T-cell (primary cell): Measurements from ENCODE around the gene HBM. TPM values are rescaled to one million over a fixed set of nuclear protein-coding genes. Genes with fewer than 3 reads are reported as not detected.
"Not testable (repeated sequence)": the region's sequence is repeated elsewhere in the genome, so short reads cannot be mapped to it uniquely, and the experiment has no call there.

Source experiments
- ATAC-seq, 4 experiments: fragments of 200-7000 bp in 3 of 4; fragments of 150-1000 bp in 1 of 4; cut with Tn5 transposase; replicated peaks in 1 of 4; 1 replicate in 3 of 4; 2 replicates in 1 of 4; pipeline ENCODE4 v1.10.0; 2021; ENCODE audit warnings: moderate library complexity in 3 of 4, mild to moderate bottlenecking in 2 of 4, moderate number of reproducible peaks in 1 of 4
- CTCF ChIA-PET, 2 donors: fragments of 300-600 bp; sonication (Branson Sonifier 250); formaldehyde crosslinking; loops; one replicate each; lab custom pipeline; 2022; ENCODE audit warnings: antibody characterized with exemption in 2 of 2; lab: Charles Lee
- POLR2A ChIA-PET, 2 donors: fragments of 300-600 bp; sonication (Branson Sonifier 250); formaldehyde crosslinking; loops; one replicate each; lab custom pipeline; 2022; ENCODE audit warnings: antibody characterized with exemption in 2 of 2; lab: Charles Lee
- DNase-seq, 35 experiments: peaks; one replicate each; pipeline versions ENCODE4 v3.0.0 to v3.0.0-alpha.2; 2013 to 2023
- H3K27ac ChIP-seq: one replicate; pipeline ENCODE4 v1.5.1; 2013; ENCODE audit warnings: low read length
- H3K27me3 ChIP-seq, 2 experiments: replicated peaks in 1 of 2; 1 replicate in 1 of 2; 2 replicates in 1 of 2; pipeline versions ENCODE4 v1.6.1 to v1.7.0; 2013; ENCODE audit warnings: low read length in 1 of 2, mixed read lengths in 1 of 2; ENCODE audit not compliant: control insufficient read depth in 2 of 2, insufficient read depth in 2 of 2; ENCODE audit errors: extremely low read depth in 1 of 2
- H3K36me3 ChIP-seq, 2 donors: 1 replicate in 1 of 2; 2 replicates in 1 of 2; pipeline versions ENCODE4 v1.6.1 to v1.7.0; 2013; ENCODE audit warnings: low read length in 1 of 2; ENCODE audit not compliant: control insufficient read depth in 2 of 2, insufficient read depth in 1 of 2; ENCODE audit errors: extremely low read depth in 1 of 2
- H3K4me1 ChIP-seq, 2 experiments: 1 replicate in 1 of 2; 2 replicates in 1 of 2; pipeline versions ENCODE4 v1.6.1 to v1.7.0; 2013; ENCODE audit warnings: low read length in 2 of 2, mixed read lengths in 1 of 2; ENCODE audit not compliant: insufficient read depth in 2 of 2, control insufficient read depth in 1 of 2; ENCODE audit errors: extremely low read depth in 1 of 2
- H3K4me3 ChIP-seq, 2 donors: 1 replicate in 1 of 2; 2 replicates in 1 of 2; pipeline versions ENCODE4 v1.5.1 to v1.7.0; 2013; ENCODE audit warnings: mild to moderate bottlenecking in 2 of 2, low read length in 1 of 2, moderate library complexity in 1 of 2; ENCODE audit not compliant: control insufficient read depth in 1 of 2; ENCODE audit errors: extremely low read depth in 1 of 2
- H3K9me3 ChIP-seq: 2 replicates; pipeline ENCODE4 v1.7.0; 2013
- H3K27ac Mint-ChIP-seq, 2 donors: one replicate each; pipeline ENCODE4 v1.8.0; 2020 to 2021; ENCODE audit warnings: mild to moderate bottlenecking in 2 of 2, mixed read lengths in 2 of 2
- H3K27me3 Mint-ChIP-seq, 2 donors: one replicate each; pipeline ENCODE4 v1.8.0; 2021 to 2022; ENCODE audit warnings: mixed read lengths in 2 of 2
- H3K36me3 Mint-ChIP-seq: one replicate; pipeline ENCODE4 v1.8.0; 2021; ENCODE audit warnings: mixed read lengths
- H3K4me1 Mint-ChIP-seq, 3 donors: one replicate each; pipeline ENCODE4 v1.8.0; 2020 to 2022; ENCODE audit warnings: mixed read lengths in 3 of 3, mild to moderate bottlenecking in 1 of 3
- H3K4me3 Mint-ChIP-seq, 3 donors: one replicate each; pipeline ENCODE4 v1.8.0; 2020 to 2022; ENCODE audit warnings: mild to moderate bottlenecking in 3 of 3, mixed read lengths in 3 of 3, moderate library complexity in 3 of 3
- H3K9me3 Mint-ChIP-seq, 3 donors: one replicate each; pipeline ENCODE4 v1.8.0; 2020 to 2022; ENCODE audit warnings: mixed read lengths in 3 of 3
- WGBS: methylation state at CpG from one replicate; pipeline ENCODE4 v1.1.5; 2013; ENCODE audit warnings: missing lambda C conversion rate; ENCODE audit not compliant: insufficient coverage; 5-methylcytosine and 5-hydroxymethylcytosine counted together
- total RNA-seq, 35 experiments: library from RNA in 6 of 35; stranded (reverse) in 6 of 35; fragments of 120-200 nt in 1 of 35; gene quantifications; one replicate each; pipeline versions ENCODE4 v1.2.1 to v1.2.4 and lab custom pipeline; 2013 to 2026

The HBM gene
- total RNA-seq, 5 donors from 2014 or later (not counting 1 experiment from before 2014, with no cell fraction given): not detected

DNA sequence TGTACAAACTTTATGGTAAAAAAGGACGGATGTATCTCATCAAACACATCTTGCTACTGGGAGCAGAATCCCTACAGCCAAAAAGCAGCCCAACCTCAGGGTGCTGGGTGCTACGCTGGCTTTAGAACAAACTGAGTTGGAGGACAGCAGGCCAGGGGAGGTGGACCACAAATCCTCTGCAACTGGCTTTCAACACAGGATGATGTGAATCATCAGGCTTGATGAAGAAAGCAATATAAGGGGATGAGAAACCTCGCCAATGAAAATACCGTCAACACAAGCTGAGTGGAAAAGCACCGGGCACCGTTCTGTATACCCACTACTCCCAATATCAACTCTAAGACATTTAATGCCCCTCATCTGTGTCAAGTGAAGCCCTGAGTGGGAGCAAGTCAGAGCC is 28.7 kb downstream of the HBM start:
- no peaks in the 10 kb centered on the region for H3K27me3 Mint-ChIP-seq
- H3K4me3 Mint-ChIP-seq: no peak overlapping the region
- Histone ChIP-seq H3K27me3 (no peaks in the 10 kb centered on the region), H3K4me1 (no peaks in the 10 kb centered on the region), H3K27ac (no peak overlapping the region), H3K4me3 (no peak overlapping the region), H3K9me3 (no peaks in the 10 kb centered on the region), H3K36me3 (peaks cover 22 to 90% of the 10 kb centered on the region in 2 donors)
- no peaks in the 10 kb centered on the region for H3K9me3 Mint-ChIP-seq
- DNase-seq (no peak), ATAC-seq (no peak)
- ChIA-PET POLR2A (interaction anchor here in 1 of 2 donors (0.7 kb wide), 1 partner anchor 24 kb away, joined by 4 read pairs; no protein-coding TSS in a partner anchor), CTCF (no interaction called here)
- no peaks in the 10 kb centered on the region for H3K4me1 Mint-ChIP-seq
- no peak overlapping the region for H3K27ac Mint-ChIP-seq
- H3K36me3 Mint-ChIP-seq: peaks cover 50% of the 10 kb centered on the region
- WGBS: 100% methylated on average over 1 of the region's 6 CpGs

DNA sequence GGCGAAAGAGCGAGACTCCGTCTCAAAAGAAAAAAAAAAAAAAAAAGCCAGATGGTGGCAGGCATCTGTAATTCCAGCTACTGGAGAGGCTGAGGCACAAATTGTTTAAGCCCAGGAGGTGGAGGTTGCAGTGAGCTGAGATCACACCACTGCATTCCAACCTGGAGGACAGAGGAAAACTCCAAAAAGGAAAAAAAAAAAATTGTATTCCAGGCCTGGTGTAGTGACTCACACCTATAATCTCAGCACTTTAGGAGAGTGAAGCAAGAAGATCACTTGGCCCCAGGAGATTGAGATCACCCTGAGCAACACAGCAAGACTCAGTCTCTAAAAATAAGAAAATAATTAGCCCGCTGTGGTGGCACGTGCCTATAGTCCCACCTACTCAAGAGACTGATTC is 34.6 kb downstream of the HBM start:
- ChIA-PET CTCF (no interaction called here), POLR2A (no interaction called here)
- no peaks in the 10 kb centered on the region for H3K4me1 ChIP-seq
- Mint-ChIP-seq H3K9me3 (no peaks in the 10 kb centered on the region), H3K27me3 (no peaks in the 10 kb centered on the region), H3K4me3 (no peak overlapping the region), H3K4me1 (no peaks in the 10 kb centered on the region), H3K27ac (no peak overlapping the region), H3K36me3 (peaks cover 34% of the 10 kb centered on the region)
- peaks cover 19 to 71% of the 10 kb centered on the region in 2 donors for H3K36me3 ChIP-seq
- H3K9me3 ChIP-seq: no peaks in the 10 kb centered on the region
- DNase-seq (no peak), ATAC-seq (no peak)
- no peak overlapping the region for H3K27ac ChIP-seq
- no peak overlapping the region for H3K4me3 ChIP-seq
- 93% methylated on average over 3 of the region's 5 CpGs for WGBS
- no peaks in the 10 kb centered on the region for H3K27me3 ChIP-seq

DNA sequence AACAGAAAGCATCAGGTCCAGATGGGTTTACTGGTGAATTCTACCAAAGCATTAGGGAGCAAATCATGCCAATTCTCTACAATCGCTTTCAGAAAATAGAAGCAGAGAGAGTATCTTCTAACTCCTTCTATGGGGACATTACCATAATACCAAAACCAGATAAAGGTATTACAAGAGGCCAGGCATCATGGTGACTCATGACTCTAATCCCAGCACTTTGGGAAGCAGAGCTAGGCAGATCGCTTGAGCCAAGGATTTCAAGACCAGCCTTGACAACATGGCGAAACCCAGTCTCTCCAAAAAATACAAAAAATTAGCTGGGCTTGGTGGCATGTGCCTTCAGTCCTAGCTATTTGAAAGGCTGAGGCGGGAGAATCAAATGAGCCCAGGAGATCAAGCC is 37.5 kb downstream of the HBM start:
- Mint-ChIP-seq H3K4me3 (no peak overlapping the region), H3K27ac (no peak overlapping the region), H3K27me3 (no peaks in the 10 kb centered on the region), H3K9me3 (no peaks in the 10 kb centered on the region), H3K36me3 (peaks cover 43% of the 10 kb centered on the region), H3K4me1 (peaks cover 0 to 3% (median 0%) of the 10 kb centered on the region in 3 donors)
- 100% methylated on average over 3 of the region's 4 CpGs for WGBS
- Histone ChIP-seq H3K27me3 (no peaks in the 10 kb centered on the region), H3K4me1 (no peaks in the 10 kb centered on the region), H3K9me3 (no peaks in the 10 kb centered on the region), H3K27ac (no peak overlapping the region), H3K36me3 (peaks cover 3 to 73% of the 10 kb centered on the region in 2 donors), H3K4me3 (no peak overlapping the region)
- ChIA-PET CTCF (no interaction called here), POLR2A (no interaction called here)
- no peak for ATAC-seq
- no peak for DNase-seq

DNA sequence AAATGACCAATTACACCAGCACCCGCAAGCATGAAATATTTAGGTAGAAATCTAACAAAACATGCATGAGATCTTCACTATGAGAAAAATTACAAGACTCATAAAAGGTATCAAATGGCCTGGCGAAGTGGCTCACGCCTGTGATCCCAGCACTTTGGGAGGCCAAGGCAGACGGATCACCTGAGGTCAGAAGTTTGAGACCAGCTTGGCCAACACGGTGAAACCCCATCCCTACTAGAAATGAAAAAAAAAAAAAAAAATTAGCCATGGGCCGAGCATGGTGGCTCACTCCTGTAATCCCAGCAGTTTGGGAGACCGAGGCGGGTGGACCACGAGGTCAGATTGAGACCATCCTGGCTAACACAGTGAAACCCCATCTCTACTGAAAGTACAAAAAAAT is 38.3 kb downstream of the HBM start:
- 100% methylated on average over 4 of the region's 9 CpGs for WGBS
- H3K4me1 ChIP-seq, ATAC-seq, CTCF ChIA-PET, DNase-seq, H3K27ac Mint-ChIP-seq, H3K4me3 ChIP-seq, H3K4me1 Mint-ChIP-seq, H3K27me3 Mint-ChIP-seq, H3K9me3 ChIP-seq, H3K4me3 Mint-ChIP-seq, H3K27ac ChIP-seq, H3K27me3 ChIP-seq, H3K9me3 Mint-ChIP-seq: not testable (repeated sequence)
- POLR2A ChIA-PET: interaction anchor here in 1 of 2 donors (0.6 kb wide), 1 partner anchor 113 kb away, joined by 5 read pairs; no protein-coding TSS in a partner anchor
- H3K36me3 ChIP-seq: peaks cover 2 to 73% of the 10 kb centered on the region in 2 donors
- H3K36me3 Mint-ChIP-seq: peaks cover 42% of the 10 kb centered on the region

DNA sequence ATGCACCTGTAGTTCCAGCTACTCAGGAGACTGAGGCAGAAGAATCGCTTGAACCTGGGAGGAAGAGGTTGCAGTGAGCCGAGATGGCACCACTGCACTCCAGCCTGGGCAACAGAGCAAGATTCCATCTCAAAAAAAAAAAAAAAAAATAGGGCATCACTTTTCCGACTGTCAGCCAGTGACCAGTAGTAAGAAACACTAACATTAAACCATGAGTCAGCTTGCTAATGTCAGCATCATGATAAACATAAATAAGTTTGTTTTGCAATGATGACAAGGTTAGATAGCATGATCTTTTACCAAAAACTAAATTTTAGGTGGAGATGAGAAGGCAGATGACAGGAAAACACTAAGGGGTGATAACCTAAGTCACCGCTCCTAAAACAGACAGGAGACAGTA is 43.6 kb downstream of the HBM start:
- H3K9me3 ChIP-seq, H3K27ac Mint-ChIP-seq, H3K27me3 Mint-ChIP-seq, POLR2A ChIA-PET, CTCF ChIA-PET, H3K4me3 Mint-ChIP-seq, H3K27me3 ChIP-seq, DNase-seq, ATAC-seq, H3K4me3 ChIP-seq, H3K9me3 Mint-ChIP-seq, H3K4me1 ChIP-seq, H3K27ac ChIP-seq: not testable (repeated sequence)
- peaks cover 36% of the 10 kb centered on the region for H3K36me3 Mint-ChIP-seq
- peaks cover 11 to 13% (median 11%) of the 10 kb centered on the region in 3 donors for H3K4me1 Mint-ChIP-seq
- H3K36me3 ChIP-seq: peaks cover 8 to 77% of the 10 kb centered on the region in 2 donors
- WGBS: 100% methylated on average over 2 of the region's 4 CpGs

DNA sequence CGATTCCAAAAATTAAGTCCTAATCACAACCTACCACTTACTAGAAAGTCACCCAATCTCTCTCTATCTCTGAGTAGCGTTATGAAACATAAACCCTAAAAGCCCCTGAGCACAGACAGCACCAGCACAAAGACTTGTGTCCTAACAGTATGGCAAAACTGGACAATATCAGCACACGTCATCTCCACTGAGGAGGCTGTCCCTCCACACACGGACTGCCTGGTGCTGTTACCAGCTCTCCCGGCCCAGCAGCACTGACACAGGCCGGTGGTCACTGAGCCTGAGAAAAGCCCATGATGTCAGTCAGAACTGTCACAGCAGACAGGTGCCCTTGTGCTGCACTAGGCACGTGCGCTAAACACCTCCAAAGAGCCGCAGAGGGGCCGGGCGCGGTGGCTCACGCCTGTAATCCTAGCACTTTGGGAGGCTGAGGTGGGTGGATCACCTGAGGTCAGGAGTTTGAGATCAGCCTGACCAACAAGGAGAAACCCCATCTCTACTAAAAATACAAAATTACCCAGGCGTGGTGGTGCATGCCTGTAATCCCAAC is 45.9 kb downstream of the HBM start:
- H3K36me3 Mint-ChIP-seq: peaks cover 26% of the 10 kb centered on the region
- 94% methylated on average over 6 of the region's 14 CpGs for WGBS
- POLR2A ChIA-PET, ATAC-seq, H3K27ac Mint-ChIP-seq, H3K27ac ChIP-seq, H3K9me3 ChIP-seq, CTCF ChIA-PET, H3K4me3 ChIP-seq, H3K9me3 Mint-ChIP-seq, H3K27me3 Mint-ChIP-seq, H3K27me3 ChIP-seq, H3K4me1 ChIP-seq, DNase-seq, H3K4me3 Mint-ChIP-seq: not testable (repeated sequence)
- peaks cover 11 to 13% (median 12%) of the 10 kb centered on the region in 3 donors for H3K4me1 Mint-ChIP-seq
- H3K36me3 ChIP-seq: peaks cover 8 to 72% of the 10 kb centered on the region in 2 donors
